EL (cell line): ENCODE results near the gene RARS2.
"Not testable (repeated sequence)": the region's sequence is repeated elsewhere in the genome, so short reads cannot be mapped to it uniquely, and the experiment has no call there.

Experiments
- DNase-seq: peaks from one replicate; pipeline ENCODE4 v3.0.0-alpha.2; 2016

RARS2 gene, protein sequence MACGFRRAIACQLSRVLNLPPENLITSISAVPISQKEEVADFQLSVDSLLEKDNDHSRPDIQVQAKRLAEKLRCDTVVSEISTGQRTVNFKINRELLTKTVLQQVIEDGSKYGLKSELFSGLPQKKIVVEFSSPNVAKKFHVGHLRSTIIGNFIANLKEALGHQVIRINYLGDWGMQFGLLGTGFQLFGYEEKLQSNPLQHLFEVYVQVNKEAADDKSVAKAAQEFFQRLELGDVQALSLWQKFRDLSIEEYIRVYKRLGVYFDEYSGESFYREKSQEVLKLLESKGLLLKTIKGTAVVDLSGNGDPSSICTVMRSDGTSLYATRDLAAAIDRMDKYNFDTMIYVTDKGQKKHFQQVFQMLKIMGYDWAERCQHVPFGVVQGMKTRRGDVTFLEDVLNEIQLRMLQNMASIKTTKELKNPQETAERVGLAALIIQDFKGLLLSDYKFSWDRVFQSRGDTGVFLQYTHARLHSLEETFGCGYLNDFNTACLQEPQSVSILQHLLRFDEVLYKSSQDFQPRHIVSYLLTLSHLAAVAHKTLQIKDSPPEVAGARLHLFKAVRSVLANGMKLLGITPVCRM

DNA sequence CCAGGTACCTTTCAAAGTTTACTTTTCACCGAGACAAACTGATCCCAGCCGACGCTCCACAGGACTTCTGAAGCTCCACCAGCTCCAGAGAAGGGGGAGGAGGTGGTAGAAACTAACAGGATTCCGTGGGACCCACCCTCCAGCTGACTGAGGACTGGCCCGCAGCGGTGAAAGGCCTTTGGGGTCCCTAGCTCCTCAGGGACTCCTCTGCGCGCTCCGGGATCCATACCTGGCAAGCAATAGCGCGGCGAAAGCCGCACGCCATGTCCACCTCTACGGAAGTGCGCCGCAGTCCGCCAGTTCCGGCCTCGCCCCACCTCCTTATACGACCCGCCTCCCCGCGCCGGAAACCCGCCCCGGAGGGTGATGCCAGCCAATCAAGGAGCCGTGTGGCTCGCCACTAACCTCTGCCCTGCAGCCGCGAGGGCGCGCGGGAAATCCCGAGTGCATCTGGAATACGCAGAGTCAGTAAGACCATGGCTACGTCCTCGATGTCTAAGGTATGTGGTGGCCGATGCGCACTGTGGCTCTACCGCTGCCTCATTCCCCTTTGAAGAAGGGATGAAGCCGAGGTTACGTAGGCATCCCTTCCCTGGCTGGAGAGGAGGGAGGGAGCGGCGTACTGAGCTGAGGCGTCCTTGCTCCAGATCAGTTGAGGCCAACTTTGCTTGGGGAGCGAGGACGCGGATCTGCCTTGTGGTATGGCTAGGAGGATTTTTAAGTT, at the start of gene RARS2, which contains the start of gene ORC3:
TSS of gene RARS2 (minus strand) at position 295 of the 724 bp plus-strand sequence. CDS start at position 265, 30 bp downstream.
TSS of gene ORC3 (plus strand) at position 443 of the 724 bp plus-strand sequence. CDS start at position 477, 34 bp downstream.
- DNase-seq = peak; percentile 96

DNA sequence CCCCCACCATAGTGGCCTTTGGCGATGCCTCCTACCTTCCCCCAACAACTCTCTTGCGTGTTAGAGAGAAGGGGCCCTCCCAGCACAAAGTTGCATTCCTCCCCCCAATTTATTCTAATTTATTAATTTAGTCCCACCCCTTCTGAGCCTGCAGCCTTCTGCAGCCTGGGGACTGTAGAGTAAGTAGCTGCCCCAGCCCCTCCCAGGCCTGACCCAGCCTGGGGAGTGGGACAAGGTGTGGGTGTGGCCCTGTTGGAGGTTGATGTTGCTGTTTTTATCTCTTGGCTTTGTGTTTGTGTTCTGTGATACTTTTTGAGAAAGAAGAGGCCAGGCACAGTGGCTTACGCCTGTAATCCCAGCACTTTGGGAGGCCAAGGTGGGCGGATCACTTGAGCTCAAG, 49.6 kb upstream of the RARS2 start:
- no peak for DNase-seq

GRCh38 chr6:87637106-87637505, 47.3 kb upstream of the RARS2 start:
- DNase-seq = no peak

GRCh38 chr6:87636315-87636714, 46.5 kb upstream of the RARS2 start:
- DNase-seq = no peak

DNA sequence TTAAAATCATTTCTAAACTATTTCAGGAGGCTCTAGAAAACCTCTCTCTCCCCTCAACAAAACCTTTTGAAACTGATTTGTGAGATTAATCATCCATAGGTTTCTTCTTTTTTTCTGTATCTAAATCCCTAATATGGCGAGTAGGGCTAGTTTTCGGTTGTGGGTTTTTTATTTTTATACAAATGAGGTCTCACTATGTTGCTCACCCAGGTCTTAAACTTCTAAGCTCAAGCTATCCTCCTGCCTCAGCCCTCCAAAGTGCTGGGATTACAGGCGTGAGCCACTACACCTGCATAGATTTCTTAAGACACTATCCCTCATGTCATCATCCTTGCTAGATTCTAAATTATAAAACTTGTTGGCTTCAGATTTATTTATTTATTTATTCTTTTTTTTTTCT, 44.1 kb upstream of the RARS2 start:
- no peak for DNase-seq

GRCh38 chr6:87630746-87631145, 41.0 kb upstream of the RARS2 start:
- no peak for DNase-seq

GRCh38 chr6:87628881-87629280, 39.1 kb upstream of the RARS2 start:
- no peak for DNase-seq

DNA sequence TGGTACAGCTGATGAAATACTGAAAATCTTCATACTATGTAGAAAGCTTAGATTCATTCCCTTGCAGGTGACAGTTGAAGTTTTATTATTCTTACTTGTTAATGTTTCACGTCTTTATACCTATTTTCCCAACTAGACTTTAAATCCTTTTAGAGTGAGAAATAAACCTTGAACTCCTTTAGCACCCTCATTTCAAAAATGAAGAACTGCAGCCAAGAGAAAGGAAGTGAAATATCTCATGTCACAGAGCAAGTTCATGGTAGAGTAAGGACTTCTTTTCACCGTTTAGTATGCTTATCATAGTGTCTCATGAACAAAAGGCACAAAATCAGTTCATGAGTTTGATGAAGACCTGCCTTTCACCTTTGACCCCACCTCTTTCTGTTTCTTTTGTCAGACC, 38.6 kb upstream of the RARS2 start:
- DNase-seq = no peak

DNA sequence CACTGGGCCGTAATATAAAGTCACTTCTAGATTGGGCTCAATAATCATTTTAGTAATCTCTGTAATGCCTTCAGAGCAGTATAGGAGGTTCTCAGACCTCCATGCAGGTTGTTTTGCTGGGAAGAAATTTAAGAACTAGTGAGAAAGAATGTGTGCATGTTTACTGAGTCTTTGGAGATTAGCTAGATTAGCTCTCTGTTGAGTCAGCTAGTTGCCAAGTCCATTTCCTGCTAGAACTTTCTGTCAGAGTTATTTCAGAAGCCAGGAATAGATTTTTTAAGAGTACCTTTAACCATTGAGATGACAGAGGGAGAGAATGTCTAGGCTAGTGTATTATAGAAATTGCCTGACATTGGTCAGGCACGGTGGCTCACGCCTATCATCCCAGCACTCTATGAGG, 33.5 kb upstream of the RARS2 start:
- DNase-seq = no peak

GRCh38 chr6:87618531-87618930, 28.7 kb upstream of the RARS2 start:
- no peak for DNase-seq

DNA sequence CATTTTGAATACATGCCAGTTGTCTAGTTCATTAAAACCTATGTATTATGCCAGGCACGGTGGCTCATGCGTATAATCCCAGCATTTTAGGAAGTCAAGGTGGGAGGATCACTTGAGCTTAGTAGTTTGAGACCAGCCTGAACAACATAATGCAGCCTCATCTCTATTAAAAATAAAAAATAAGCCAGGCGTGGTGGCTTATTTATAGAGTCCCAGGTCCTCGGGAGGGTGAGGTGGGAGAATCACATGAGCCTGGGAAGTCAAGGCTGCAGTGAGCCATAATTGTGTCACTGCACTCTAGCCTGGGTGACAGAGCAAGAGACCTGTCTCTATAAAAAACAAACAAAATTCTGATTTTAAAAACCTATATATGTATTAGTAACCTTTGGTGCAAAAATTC, 27.6 kb upstream of the RARS2 start:
- DNase-seq = no peak

DNA sequence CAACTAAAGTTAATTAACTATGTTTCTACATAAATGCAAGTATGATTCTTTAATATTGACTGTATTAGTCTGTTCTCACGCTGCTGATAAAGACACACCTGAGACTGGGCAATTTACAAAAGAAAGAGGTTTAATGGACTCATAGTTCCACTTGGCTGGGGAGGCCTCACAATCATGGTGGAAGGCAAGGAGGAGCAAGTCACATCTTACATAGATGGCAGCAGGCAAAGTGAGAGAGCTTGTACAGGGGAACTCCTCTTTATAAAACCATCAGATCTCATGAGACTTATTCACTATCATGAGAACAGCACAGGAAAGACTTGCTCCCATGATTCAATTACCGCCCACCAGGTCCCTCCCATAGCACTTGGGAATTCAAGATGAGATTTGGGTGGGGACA, 23.2 kb upstream of the RARS2 start:
- DNase-seq = not testable (repeated sequence)

DNA sequence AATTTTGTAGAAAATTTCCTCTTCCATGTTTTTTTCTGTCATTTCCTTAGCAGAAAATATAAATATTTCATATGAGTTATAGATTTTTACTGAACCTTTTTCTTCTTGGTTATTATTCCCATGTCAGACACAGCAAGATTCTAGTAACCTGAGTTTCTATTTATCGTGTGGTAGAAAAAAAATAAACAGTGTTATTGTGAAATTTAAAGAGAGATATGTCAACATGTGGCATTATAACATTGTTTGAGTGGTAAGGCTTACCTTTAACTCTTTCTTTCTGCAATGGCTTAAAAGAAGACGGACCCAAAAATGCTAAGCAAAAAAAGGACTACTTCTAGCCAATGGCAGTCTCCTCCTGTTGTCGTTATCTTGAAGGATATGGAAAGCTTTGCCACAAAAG, 19.0 kb upstream of the RARS2 start:
- DNase-seq = no peak

DNA sequence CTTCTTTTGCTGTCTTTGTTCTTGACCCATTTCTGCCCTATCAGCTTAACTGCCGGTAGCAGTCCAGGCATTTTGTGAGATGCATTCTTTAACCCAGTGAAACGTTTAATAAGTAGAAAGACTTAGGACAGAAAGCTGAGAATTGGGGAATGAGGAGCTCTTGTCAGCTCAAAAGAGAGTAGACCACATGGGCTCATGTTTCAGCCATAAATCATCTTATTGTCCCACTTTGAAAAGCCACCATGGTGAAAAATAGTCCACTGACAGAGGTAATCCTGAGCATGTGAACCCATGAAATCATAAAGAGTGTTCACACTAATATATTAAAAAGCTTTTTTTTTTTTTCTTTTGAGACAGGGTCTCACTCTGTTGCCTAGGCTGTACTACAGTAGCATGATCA, 16.4 kb upstream of the RARS2 start:
- no peak for DNase-seq

GRCh38 chr6:87600576-87600975, 10.8 kb upstream of the RARS2 start:
- no peak for DNase-seq

GRCh38 chr6:87590990-87591389, 1.2 kb upstream of the RARS2 start:
- DNase-seq = peak; percentile 4

GRCh38 chr6:87590417-87590880, 662 bp upstream of the RARS2 start:
- no peak for DNase-seq

DNA sequence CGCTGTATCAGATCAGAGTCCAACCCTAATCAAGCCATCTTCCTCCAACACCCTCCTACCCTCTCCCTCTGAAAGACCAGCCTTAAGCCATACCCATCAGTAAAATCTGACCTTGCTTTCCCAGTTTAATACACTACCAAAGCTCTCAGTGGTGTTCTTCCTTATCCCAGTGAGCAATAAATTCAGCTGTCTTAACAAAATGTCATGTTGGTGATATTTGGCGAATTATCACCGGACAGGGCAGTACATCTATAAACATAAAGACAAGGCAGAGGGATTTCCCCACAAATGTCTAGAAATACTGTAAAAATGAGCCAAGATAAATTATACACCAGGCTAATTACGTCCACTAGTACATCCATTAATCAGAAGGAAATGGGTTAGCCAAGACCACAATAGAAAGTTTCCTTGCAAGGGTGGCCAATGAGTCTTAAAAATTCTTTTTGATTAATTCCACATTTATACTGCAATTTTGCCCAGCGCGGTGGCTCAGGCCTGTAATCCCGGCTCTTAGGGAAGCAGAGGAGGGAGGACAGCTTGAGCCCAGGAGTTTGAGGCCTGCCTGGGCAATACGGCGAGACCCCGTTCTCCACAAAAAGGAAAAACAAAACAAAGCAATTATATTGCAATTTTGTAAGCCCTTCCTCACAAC, 905 bp downstream of the RARS2 start:
- peak; percentile 6 for DNase-seq

- DNase-seq = no peak
These were observed 3.3 kb downstream of the RARS2 start for GRCh38 chr6:87586371-87587077.

GRCh38 chr6:87583822-87584221, 6.0 kb downstream of the RARS2 start:
- DNase-seq = no peak

DNA sequence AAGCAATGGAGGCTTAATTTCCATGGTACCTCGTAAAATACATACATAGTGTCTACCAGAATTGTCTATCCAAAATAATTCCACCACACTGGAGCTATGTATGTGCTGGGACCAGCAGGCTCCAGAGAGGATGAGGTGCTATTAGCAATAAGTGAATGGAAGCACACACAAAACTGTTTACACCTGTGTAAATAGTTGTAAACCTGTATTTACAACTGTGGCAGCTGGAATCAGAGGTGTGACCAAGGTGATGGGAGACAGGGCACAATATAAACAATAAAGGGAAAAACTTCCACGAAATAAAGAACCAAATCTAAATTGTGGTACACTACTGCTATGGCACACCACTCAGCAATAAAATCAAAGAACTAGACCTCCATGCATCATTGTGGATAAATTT, 14.4 kb downstream of the RARS2 start:
- no peak for DNase-seq

DNA sequence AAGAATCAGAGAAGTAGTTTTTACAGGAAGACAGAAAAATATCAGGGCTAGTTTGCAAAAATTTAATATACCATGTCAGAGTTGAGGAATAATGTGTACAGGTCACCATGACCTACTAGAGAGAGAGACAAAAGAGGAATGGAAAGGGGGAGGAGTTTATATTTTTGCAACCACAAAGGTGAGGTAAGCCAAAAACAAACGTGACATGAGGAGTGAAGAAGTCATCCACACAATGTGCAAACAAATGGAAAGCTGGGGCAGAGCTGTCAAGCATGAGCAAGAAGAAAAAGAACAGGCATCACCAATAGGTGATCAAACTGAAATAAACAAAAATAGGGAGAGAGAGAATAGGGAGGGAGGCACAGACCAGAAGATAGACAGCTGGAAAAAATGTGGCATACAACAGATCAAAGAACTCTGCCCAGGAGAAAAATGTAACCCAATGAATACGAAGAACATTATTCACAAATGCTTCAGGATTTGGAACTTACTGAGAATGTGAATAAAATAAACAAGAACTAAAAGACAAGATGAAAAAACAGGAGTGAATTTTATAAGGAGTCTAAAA, 15.5 kb downstream of the RARS2 start:
- no peak for DNase-seq
